H1 (cell line): Measurements from ENCODE around the gene NRXN3. TPM values are rescaled to one million over a fixed set of nuclear protein-coding genes. Genes with fewer than 3 reads are reported as not detected.

Source experiments
- ASH2L ChIP-seq: fragments of 200-600, 300-600 bp; sonication (generic); IDR thresholded peaks from one replicate; pipeline ENCODE4 v1.7.1; 2017; ENCODE audit warnings: low read length
- CBX8 ChIP-seq: fragments of 300-800, 300-1000 bp; sonication (generic); IDR thresholded peaks from 2 replicates; pipeline ENCODE4 v1.7.1; 2016; ENCODE audit warnings: low read depth, low read length, borderline replicate concordance
- CHD2 ChIP-seq: IDR thresholded peaks from 2 replicates; pipeline ENCODE4 v1.6.1; 2012; ENCODE audit warnings: low read length, improper control_type of control experiment
- GTF2F1 ChIP-seq: IDR thresholded peaks from 2 replicates; pipeline ENCODE4 v1.6.1; 2012; ENCODE audit warnings: low read depth, low read length, improper control_type of control experiment, borderline replicate concordance
- HDAC2 ChIP-seq, 2 experiments: fragments of 300-600 bp in 1 of 2; sonication (generic) in 1 of 2; IDR thresholded peaks; 2 replicates each; pipeline ENCODE4 v1.6.1; 2011 to 2012; ENCODE audit warnings: low read depth in 2 of 2, low read length in 2 of 2, mild to moderate bottlenecking in 2 of 2, moderate library complexity in 2 of 2, borderline replicate concordance in 1 of 2, inconsistent platforms in 1 of 2
- JUND ChIP-seq: IDR thresholded peaks from 2 replicates; pipeline ENCODE4 v1.6.1; 2011; ENCODE audit warnings: mild to moderate bottlenecking, improper control_type of control experiment, low read length
- POU5F1 ChIP-seq: IDR thresholded peaks from 2 replicates; pipeline ENCODE4 v1.6.1; 2011; ENCODE audit warnings: low read depth, mild to moderate bottlenecking, low read length, moderate library complexity
- RNF2 ChIP-seq: fragments of 200-900, 300-1000 bp; sonication (generic); IDR thresholded peaks from 2 replicates; pipeline ENCODE4 v1.7.1; 2016; ENCODE audit warnings: borderline replicate concordance, low read depth, mild to moderate bottlenecking, antibody characterized with exemption, low read length; ENCODE audit not compliant: poor library complexity, severe bottlenecking; ENCODE audit errors: missing control alignments
- SIX5 ChIP-seq: IDR thresholded peaks from 2 replicates; pipeline ENCODE4 v1.6.1; 2011; ENCODE audit warnings: mild to moderate bottlenecking, low read depth, low read length
- SP1 ChIP-seq: IDR thresholded peaks from 2 replicates; pipeline ENCODE4 v1.6.1; 2011; ENCODE audit warnings: low read depth, low read length
- SP2 ChIP-seq: IDR thresholded peaks from 2 replicates; pipeline ENCODE4 v1.6.1; 2012; ENCODE audit warnings: mild to moderate bottlenecking, low read length, inconsistent platforms
- polyA plus RNA-seq, 7 experiments: library from polyadenylated mRNA; depleted of rRNA in 3 of 7; stranded (reverse) in 5 of 7; unstranded in 2 of 7; fragments of >200 nt in 5 of 7; fragments of 200-250 nt in 2 of 7; gene quantifications; 1 replicate in 5 of 7; 2 replicates in 1 of 7; 4 replicates in 1 of 7; pipeline versions ENCODE4 v1.2.1 to v1.2.3, GENCODE V29; 2011 to 2013; ENCODE audit warnings: missing spikeins in 2 of 7, mixed read lengths in 2 of 7
- total RNA-seq: library from RNA; stranded (reverse); fragmentation: NEBNext Ultra II Directional; extraction: Animal tissue kit (Norgen Biotek cat#: 25700); gene quantifications from 2 replicates; pipeline ENCODE4 v1.2.1, GENCODE V29; 2021
- TF ChIP-seq, protein P1 (sequence below): fragments of 300-600 bp; sonication (generic); IDR thresholded peaks from 2 replicates; pipeline ENCODE4 v1.7.1; 2012; ENCODE audit warnings: low read length, moderate library complexity, mild to moderate bottlenecking, inconsistent platforms; ENCODE audit not compliant: insufficient replicate concordance

The NRXN3 gene
- total and polyA plus RNA-seq, 2 of the 8 experiments (the other 6 are each of a cell fraction or from before 2014, with no cell fraction given) = 2.6 to 4.1 TPM

DNA sequence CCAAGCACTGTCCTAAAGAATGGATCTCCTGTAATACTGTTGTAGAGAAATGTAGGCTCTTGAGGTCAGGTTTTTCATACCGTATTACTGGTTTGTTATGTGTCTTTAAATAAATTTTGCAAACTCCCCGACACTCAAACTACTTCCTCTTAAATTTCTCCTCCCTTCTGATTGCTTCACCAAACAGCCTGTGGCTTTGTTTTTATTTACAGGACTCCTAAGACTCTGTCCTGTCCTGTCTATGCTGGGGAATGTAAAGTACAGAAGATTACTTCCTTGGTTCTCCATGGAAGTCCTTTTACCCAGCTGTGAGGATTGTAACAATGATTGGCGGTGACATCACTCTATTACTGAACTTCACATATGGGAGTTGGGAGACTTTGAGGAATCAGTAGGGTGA lies 1167.6 kb downstream of the NRXN3 start (continued):
- TF ChIP-seq, protein P1, sequence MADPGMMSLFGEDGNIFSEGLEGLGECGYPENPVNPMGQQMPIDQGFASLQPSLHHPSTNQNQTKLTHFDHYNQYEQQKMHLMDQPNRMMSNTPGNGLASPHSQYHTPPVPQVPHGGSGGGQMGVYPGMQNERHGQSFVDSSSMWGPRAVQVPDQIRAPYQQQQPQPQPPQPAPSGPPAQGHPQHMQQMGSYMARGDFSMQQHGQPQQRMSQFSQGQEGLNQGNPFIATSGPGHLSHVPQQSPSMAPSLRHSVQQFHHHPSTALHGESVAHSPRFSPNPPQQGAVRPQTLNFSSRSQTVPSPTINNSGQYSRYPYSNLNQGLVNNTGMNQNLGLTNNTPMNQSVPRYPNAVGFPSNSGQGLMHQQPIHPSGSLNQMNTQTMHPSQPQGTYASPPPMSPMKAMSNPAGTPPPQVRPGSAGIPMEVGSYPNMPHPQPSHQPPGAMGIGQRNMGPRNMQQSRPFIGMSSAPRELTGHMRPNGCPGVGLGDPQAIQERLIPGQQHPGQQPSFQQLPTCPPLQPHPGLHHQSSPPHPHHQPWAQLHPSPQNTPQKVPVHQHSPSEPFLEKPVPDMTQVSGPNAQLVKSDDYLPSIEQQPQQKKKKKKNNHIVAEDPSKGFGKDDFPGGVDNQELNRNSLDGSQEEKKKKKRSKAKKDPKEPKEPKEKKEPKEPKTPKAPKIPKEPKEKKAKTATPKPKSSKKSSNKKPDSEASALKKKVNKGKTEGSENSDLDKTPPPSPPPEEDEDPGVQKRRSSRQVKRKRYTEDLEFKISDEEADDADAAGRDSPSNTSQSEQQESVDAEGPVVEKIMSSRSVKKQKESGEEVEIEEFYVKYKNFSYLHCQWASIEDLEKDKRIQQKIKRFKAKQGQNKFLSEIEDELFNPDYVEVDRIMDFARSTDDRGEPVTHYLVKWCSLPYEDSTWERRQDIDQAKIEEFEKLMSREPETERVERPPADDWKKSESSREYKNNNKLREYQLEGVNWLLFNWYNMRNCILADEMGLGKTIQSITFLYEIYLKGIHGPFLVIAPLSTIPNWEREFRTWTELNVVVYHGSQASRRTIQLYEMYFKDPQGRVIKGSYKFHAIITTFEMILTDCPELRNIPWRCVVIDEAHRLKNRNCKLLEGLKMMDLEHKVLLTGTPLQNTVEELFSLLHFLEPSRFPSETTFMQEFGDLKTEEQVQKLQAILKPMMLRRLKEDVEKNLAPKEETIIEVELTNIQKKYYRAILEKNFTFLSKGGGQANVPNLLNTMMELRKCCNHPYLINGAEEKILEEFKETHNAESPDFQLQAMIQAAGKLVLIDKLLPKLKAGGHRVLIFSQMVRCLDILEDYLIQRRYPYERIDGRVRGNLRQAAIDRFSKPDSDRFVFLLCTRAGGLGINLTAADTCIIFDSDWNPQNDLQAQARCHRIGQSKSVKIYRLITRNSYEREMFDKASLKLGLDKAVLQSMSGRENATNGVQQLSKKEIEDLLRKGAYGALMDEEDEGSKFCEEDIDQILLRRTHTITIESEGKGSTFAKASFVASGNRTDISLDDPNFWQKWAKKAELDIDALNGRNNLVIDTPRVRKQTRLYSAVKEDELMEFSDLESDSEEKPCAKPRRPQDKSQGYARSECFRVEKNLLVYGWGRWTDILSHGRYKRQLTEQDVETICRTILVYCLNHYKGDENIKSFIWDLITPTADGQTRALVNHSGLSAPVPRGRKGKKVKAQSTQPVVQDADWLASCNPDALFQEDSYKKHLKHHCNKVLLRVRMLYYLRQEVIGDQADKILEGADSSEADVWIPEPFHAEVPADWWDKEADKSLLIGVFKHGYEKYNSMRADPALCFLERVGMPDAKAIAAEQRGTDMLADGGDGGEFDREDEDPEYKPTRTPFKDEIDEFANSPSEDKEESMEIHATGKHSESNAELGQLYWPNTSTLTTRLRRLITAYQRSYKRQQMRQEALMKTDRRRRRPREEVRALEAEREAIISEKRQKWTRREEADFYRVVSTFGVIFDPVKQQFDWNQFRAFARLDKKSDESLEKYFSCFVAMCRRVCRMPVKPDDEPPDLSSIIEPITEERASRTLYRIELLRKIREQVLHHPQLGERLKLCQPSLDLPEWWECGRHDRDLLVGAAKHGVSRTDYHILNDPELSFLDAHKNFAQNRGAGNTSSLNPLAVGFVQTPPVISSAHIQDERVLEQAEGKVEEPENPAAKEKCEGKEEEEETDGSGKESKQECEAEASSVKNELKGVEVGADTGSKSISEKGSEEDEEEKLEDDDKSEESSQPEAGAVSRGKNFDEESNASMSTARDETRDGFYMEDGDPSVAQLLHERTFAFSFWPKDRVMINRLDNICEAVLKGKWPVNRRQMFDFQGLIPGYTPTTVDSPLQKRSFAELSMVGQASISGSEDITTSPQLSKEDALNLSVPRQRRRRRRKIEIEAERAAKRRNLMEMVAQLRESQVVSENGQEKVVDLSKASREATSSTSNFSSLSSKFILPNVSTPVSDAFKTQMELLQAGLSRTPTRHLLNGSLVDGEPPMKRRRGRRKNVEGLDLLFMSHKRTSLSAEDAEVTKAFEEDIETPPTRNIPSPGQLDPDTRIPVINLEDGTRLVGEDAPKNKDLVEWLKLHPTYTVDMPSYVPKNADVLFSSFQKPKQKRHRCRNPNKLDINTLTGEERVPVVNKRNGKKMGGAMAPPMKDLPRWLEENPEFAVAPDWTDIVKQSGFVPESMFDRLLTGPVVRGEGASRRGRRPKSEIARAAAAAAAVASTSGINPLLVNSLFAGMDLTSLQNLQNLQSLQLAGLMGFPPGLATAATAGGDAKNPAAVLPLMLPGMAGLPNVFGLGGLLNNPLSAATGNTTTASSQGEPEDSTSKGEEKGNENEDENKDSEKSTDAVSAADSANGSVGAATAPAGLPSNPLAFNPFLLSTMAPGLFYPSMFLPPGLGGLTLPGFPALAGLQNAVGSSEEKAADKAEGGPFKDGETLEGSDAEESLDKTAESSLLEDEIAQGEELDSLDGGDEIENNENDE = no peak
- no peak for TF ChIP-seq CHD2
- no peak for TF ChIP-seq CBX8
- TF ChIP-seq ASH2L = no peak
- TF ChIP-seq SP2 = no peak
- no peak for TF ChIP-seq HDAC2 (IDR thresholded peaks at IDR 0.05; ENCODE audit: borderline replicate concordance in 1 of 2, low read depth in 2 of 2, low read length in 2 of 2)
- no peak for TF ChIP-seq SIX5
- TF ChIP-seq JUND = no peak
- no peak for TF ChIP-seq RNF2
- TF ChIP-seq SP1 = no peak
- TF ChIP-seq POU5F1 = no peak
- no peak for TF ChIP-seq GTF2F1
